Right lung (tissue), 5 donors: ENCODE data around the gene COMMD7. TPM values are rescaled to one million over a fixed set of nuclear protein-coding genes. Genes with fewer than 3 reads are reported as not detected.
"Not testable (repeated sequence)": the region's sequence is repeated elsewhere in the genome, so short reads cannot be mapped to it uniquely, and the experiment has no call there.

Experiments
- DNase-seq, 2 donors: peaks; one replicate each; pipeline ENCODE4 v3.0.0-alpha.2; 2013
- polyA plus RNA-seq, 5 donors: library from polyadenylated mRNA; unstranded; fragments of 120-200 nt; gene quantifications; one replicate each; pipeline versions ENCODE4 v1.2.1 to v1.2.3, GENCODE V29; 2013; ENCODE audit warnings: inconsistent platforms in 1 of 5, low replicate concordance in 1 of 5; ENCODE audit not compliant: insufficient read length in 5 of 5, insufficient read depth in 1 of 5

The COMMD7 gene
- polyA plus RNA-seq, 5 donors: 56.1 to 60.7 (median 57.9) TPM

- DNase-seq: no peak
Measured at GRCh38 chr20:32737371-32738223, 5.7 kb downstream of the COMMD7 start.

DNA sequence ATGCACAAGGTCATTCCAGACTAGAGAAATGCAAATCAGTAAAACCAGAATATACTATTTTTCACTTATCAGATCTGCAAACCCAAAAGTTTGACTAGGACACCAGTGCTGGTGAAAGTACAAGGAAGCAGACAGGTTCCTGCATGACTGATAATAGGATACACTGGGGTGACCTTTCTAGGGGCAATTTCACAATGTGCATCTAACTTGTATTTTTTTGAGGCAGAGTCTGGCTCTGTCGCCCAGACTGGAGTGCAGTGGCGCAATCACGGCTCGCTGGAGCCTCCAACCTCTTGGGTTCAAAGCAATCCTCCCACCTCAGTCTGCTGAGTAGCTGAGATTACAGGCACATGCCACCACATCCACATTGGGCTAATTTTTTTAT is 11.4 kb downstream of the COMMD7 start:
- DNase-seq: no peak

DNA sequence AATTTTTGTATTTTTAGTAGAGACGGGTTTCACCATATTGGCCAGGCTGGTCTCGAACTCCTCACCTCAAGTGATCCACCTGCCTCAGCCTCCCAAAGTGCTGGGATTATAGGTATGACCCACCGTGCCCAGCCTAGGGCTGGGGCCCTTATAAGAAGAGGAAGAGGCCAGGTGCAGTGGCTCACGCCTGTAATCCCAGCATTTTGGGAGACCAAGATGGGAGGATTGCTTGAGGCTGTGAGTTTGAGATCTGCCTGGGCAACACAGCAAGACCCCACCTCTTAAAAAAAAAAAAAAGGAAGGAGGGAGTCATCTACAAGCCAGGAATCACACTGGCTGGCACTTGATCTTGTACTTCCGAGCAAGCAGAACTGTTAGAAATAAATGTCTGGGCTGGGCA is 13.9 kb downstream of the COMMD7 start:
- DNase-seq: not testable (repeated sequence)

- DNase-seq: not testable (repeated sequence)
Measured at GRCh38 chr20:32728435-32728834, 14.8 kb downstream of the COMMD7 start.

GRCh38 chr20:32727683-32728082 is 15.6 kb downstream of the COMMD7 start:
- DNase-seq: no peak

- no peak for DNase-seq
Measured at GRCh38 chr20:32718749-32719348, 24.4 kb downstream of the COMMD7 start.

GRCh38 chr20:32711346-32711745 is 31.9 kb downstream of the COMMD7 start:
- no peak for DNase-seq

- DNase-seq: no peak
Measured at GRCh38 chr20:32709632-32710121, 33.6 kb downstream of the COMMD7 start.

- not testable (repeated sequence) for DNase-seq
Measured at GRCh38 chr20:32709029-32709631, 34.1 kb downstream of the COMMD7 start.

DNA sequence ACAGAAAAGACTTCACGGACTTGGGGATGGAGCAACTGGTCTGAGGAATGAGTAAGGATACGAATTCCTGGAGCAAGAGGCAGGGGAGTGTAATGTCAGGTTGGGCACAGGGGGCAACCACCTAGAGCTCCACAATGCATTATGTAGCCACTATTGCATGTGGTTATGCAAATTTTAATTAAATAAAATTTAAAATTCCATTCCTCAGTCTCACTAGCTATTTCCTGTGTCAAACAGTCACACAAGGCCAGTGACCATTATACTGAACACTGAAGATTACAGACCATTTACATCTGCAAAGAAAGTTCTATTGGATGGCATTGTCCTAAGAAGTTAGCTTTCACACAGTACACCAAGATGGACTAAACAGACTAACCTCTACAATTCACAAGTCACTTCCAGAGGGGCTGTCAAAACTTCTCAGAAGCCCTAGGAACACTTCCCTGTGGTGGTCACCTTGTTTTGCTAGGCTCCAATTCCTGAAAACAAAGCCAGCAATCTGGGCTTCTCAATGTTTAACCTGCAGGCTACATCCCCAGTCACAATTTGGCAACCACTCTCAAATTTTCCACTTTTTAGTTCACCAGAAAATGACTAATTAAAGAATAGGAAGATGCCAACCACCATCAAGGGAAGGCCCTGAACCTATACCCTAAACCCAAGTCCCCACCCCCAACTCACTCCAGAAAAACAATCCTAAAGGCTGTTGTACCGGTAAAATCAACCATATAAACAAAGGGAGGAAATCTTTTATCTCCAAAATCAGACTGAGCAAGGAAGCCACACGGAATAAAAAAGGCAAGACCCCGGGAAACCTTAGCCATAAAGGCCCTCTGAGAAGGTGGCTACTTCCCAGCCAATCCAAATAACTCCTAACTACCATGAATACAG is 35.3 kb downstream of the COMMD7 start:
- no peak for DNase-seq

- no peak for DNase-seq
Measured at GRCh38 chr20:32706486-32706885, 36.8 kb downstream of the COMMD7 start.

GRCh38 chr20:32702706-32703425 is 40.4 kb downstream of the COMMD7 start:
- no peak for DNase-seq

- DNase-seq: no peak
Measured at GRCh38 chr20:32697608-32698007, 45.7 kb downstream of the COMMD7 start.

DNA sequence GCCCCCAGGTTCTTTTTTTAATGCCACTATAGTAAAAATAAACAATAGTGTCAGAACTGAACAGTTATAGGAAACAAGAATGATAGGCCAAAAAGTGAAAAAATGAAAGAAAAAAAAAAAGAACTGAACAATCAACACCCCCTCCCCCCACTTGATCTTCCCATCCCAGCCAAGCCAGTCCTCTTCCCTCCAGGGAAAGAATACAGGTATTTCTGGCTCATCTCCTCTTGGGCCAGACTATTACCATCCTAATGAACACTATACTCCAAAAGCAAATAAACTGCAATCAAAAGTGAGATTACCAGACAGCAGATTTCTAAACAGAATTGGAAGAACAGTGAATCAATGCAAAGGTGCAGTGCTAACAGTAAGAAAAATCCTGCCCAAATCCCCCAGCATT is 48.2 kb downstream of the COMMD7 start:
- no peak for DNase-seq

DNA sequence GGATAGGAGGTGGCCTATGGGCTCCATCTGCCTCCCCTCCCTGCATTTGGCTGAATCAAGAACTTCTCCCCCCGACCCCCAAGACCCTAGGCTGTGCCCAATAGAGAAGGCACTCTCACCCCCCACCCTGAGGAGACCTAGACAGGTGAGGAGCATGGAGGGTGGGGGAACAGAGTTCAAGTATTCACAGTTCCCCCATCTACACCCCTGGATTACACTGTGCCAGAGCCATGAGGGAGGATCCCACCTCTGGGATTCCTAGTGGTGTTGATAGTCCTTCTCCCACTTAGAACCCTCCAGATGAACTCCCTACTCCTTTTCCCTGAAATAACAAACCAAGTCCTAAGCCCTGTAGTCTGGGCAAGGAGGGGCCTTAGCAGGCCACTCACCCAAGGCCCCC is 54.3 kb downstream of the COMMD7 start:
- not testable (repeated sequence) for DNase-seq

GRCh38 chr20:32687180-32687532 is 56.1 kb downstream of the COMMD7 start:
- no peak for DNase-seq

DNA sequence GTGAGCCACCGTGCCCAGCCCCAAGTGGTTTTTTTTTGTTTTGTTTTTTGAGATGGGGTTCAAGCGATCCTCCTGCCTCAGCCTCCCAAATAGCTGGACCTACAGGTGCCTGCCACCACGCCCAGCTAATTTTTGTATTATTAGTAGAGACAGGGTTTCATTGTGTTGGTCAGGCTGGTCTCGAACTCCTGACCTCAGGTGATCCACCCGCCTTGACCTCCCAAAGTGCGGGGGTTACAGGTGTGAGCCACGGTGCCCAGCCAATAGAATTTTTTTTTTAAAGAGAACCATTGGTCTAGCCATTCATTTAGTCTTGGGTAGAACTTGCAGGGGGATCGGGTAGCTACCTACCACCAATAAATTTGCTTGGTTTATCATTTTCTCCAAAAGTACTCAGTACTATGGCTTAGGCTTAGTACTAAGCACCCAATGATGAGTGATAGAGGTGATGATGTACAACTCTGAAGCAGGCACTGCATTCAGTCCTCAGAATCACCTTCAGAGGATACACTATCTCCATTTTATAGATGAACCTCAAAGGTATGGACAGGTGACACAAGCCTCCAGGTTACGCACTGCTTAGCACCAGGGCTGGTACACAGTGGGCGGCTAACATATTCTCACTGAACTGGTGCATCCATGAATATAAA is 56.6 kb downstream of the COMMD7 start:
- no peak for DNase-seq

GRCh38 chr20:32685541-32686529 is 57.4 kb downstream of the COMMD7 start:
- DNase-seq: peak; percentile 51 to 61

DNA sequence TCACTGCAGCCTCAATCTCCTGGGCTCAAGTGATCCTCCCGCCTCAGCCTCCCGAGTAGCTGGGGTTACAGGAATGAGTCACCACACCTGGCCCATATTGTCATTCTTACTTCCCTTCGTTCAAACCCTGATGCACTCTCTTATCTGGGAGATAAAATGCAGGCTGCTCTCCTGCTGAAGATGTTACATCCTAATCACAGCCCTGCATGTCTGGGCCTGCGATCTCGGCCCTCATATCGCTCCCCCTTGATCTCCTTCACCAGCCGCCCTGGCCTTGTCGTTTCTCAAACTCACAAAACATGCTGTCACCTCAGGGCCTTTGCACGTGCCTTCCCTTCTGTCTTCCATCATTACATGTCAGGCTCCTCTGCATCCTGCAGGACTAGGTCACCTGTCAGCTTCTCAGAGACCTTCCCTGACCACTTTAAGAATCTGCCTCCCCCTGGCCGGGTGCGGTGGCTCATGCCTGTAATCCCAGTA is 60.7 kb downstream of the COMMD7 start:
- no peak for DNase-seq
